A673 (cell line): ENCODE results near the gene CHRNA1.

Experiments
- EZH2 ChIP-seq: fragments of 200-600 bp; sonication (generic); IDR thresholded peaks from 2 replicates; pipeline ENCODE4 v1.6.1; 2017; ENCODE audit warnings: borderline replicate concordance, low read depth, mild to moderate bottlenecking, mixed read lengths, antibody characterized with exemption, low read length; ENCODE audit not compliant: poor library complexity, severe bottlenecking
- TF ChIP-seq, protein P1 (sequence below): fragments of 300-800, 200-600 bp; sonication (generic); conservative IDR thresholded peaks from 2 replicates; pipeline ENCODE4 v1.5.1; 2017; ENCODE audit warnings: low read depth, mild to moderate bottlenecking, antibody characterized with exemption, low read length, moderate library complexity, mixed read lengths

DNA sequence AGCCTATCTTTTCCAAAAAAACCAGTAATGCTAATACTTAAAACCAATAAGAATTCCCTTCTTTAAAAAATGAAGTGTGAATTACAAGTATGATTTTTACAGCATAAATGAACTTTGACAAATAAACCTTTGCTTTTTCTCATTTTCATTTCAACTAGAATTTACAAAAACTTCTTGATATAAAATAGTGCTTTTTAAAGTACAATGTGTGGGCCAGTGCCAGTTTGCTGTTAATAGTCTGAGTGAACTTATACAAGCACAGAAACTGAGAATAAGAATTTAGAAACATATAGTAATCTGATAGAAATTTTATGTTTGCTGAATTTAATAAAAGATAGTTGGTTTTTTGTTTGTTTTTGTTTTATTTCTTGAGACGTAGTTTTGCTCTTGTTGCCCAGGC is 43.7 kb upstream of the CHRNA1 start:
- TF ChIP-seq, protein P1, sequence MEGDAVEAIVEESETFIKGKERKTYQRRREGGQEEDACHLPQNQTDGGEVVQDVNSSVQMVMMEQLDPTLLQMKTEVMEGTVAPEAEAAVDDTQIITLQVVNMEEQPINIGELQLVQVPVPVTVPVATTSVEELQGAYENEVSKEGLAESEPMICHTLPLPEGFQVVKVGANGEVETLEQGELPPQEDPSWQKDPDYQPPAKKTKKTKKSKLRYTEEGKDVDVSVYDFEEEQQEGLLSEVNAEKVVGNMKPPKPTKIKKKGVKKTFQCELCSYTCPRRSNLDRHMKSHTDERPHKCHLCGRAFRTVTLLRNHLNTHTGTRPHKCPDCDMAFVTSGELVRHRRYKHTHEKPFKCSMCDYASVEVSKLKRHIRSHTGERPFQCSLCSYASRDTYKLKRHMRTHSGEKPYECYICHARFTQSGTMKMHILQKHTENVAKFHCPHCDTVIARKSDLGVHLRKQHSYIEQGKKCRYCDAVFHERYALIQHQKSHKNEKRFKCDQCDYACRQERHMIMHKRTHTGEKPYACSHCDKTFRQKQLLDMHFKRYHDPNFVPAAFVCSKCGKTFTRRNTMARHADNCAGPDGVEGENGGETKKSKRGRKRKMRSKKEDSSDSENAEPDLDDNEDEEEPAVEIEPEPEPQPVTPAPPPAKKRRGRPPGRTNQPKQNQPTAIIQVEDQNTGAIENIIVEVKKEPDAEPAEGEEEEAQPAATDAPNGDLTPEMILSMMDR = no peak
- TF ChIP-seq EZH2 = no peak
